A673 (cell line): ENCODE measurements around the gene SLC44A3. TPM values are rescaled to one million over a fixed set of nuclear protein-coding genes. Genes with fewer than 3 reads are reported as not detected.

Source experiments
- BruUV-seq: library from RNA; stranded (reverse); fragments of 400-500 nt; replicated peaks from 2 replicates; lab custom pipeline; 2021; lab: Mats Ljungman, UMichigan
- CTCF ChIA-PET: fragments of 300-600 bp; sonication (Branson Sonifier 250); formaldehyde crosslinking; loops from one replicate; lab custom pipeline; 2022; ENCODE audit warnings: antibody characterized with exemption; lab: Charles Lee
- POLR2A ChIA-PET: fragments of 300-600 bp; sonication (Branson Sonifier 250); formaldehyde crosslinking; loops from one replicate; lab custom pipeline; 2022; ENCODE audit warnings: antibody characterized with exemption; ENCODE audit not compliant: low non-redundant PET; lab: Charles Lee
- DNase-seq: peaks from one replicate; pipeline ENCODE4 v3.0.0-alpha.2; 2015; ENCODE audit warnings: low spot score
- H3K27ac ChIP-seq: fragments of 200-600 bp; sonication (generic); 2 replicates; pipeline ENCODE4 v1.5.1; 2016; ENCODE audit warnings: mixed run types, low read depth, mild to moderate bottlenecking, mixed read lengths, antibody characterized with exemption, low read length; ENCODE audit not compliant: poor library complexity, severe bottlenecking
- H3K27me3 ChIP-seq: fragments of 200-600 bp; sonication (generic); replicated peaks from 2 replicates; pipeline ENCODE4 v1.6.1; 2017; ENCODE audit warnings: mixed run types, low read depth, mild to moderate bottlenecking, mixed read lengths, antibody characterized with exemption, low read length; ENCODE audit not compliant: insufficient read depth, poor library complexity
- H3K36me3 ChIP-seq: fragments of 200-600 bp; sonication (generic); 2 replicates; pipeline ENCODE4 v1.6.1; 2016; ENCODE audit warnings: mixed run types, mild to moderate bottlenecking, mixed read lengths, antibody characterized with exemption, low read length; ENCODE audit not compliant: insufficient read depth, poor library complexity, severe bottlenecking
- H3K4me1 ChIP-seq: fragments of 200-600 bp; sonication (generic); 2 replicates; pipeline ENCODE4 v1.6.1; 2017; ENCODE audit warnings: mixed run types, mild to moderate bottlenecking, mixed read lengths, antibody characterized with exemption, low read length; ENCODE audit not compliant: insufficient read depth, poor library complexity, severe bottlenecking
- H3K4me3 ChIP-seq: fragments of 200-600 bp; sonication (generic); 2 replicates; pipeline ENCODE4 v1.5.1; 2016; ENCODE audit warnings: low read depth, mixed run types, mild to moderate bottlenecking, mixed read lengths, low read length; ENCODE audit not compliant: poor library complexity, severe bottlenecking
- H3K9me3 ChIP-seq: fragments of 200-600 bp; sonication (generic); 2 replicates; pipeline ENCODE4 v1.6.1; 2016; ENCODE audit warnings: mixed run types, low read depth, mild to moderate bottlenecking, mixed read lengths, antibody characterized with exemption, low read length; ENCODE audit not compliant: poor library complexity, severe bottlenecking
- EZH2 ChIP-seq: fragments of 200-600 bp; sonication (generic); IDR thresholded peaks from 2 replicates; pipeline ENCODE4 v1.6.1; 2017; ENCODE audit warnings: borderline replicate concordance, low read depth, mild to moderate bottlenecking, mixed read lengths, antibody characterized with exemption, low read length; ENCODE audit not compliant: poor library complexity, severe bottlenecking
- intact Hi-C: fragments of 100-400 bp; cut with micrococcal nuclease; formaldehyde crosslinking; loops from one replicate; pipeline ENCODE4 v1.10.0; 2022; ENCODE audit not compliant: unreplicated experiment
- total RNA-seq: library from RNA; stranded (reverse); gene quantifications from 2 replicates; pipeline ENCODE4 v1.2.3, GENCODE V29; 2021
- TF ChIP-seq, protein P1 (sequence below): fragments of 300-800, 200-600 bp; sonication (generic); conservative IDR thresholded peaks from 2 replicates; pipeline ENCODE4 v1.5.1; 2017; ENCODE audit warnings: low read depth, mild to moderate bottlenecking, antibody characterized with exemption, low read length, moderate library complexity, mixed read lengths

The SLC44A3 gene
- total RNA-seq, 1 experiment from 2014 or later = not detected

GRCh38 chr1:94796266-94796665 lies 23.9 kb upstream of the SLC44A3 start:
- ChIA-PET CTCF (no interaction called here), POLR2A (no interaction called here)
- TF ChIP-seq, protein P1, sequence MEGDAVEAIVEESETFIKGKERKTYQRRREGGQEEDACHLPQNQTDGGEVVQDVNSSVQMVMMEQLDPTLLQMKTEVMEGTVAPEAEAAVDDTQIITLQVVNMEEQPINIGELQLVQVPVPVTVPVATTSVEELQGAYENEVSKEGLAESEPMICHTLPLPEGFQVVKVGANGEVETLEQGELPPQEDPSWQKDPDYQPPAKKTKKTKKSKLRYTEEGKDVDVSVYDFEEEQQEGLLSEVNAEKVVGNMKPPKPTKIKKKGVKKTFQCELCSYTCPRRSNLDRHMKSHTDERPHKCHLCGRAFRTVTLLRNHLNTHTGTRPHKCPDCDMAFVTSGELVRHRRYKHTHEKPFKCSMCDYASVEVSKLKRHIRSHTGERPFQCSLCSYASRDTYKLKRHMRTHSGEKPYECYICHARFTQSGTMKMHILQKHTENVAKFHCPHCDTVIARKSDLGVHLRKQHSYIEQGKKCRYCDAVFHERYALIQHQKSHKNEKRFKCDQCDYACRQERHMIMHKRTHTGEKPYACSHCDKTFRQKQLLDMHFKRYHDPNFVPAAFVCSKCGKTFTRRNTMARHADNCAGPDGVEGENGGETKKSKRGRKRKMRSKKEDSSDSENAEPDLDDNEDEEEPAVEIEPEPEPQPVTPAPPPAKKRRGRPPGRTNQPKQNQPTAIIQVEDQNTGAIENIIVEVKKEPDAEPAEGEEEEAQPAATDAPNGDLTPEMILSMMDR = no peak
- no peak for TF ChIP-seq EZH2
- intact Hi-C loops = no loop called here
- Histone ChIP-seq H3K36me3 (no peaks in the 10 kb centered on the region), H3K9me3 (no peaks in the 10 kb centered on the region), H3K4me1 (peaks cover 9% of the 10 kb centered on the region), H3K27ac (no peak overlapping the region), H3K27me3 (no peaks in the 10 kb centered on the region), H3K4me3 (no peak overlapping the region)
- DNase-seq = no peak
- no TSS peak for BruUV-seq

DNA sequence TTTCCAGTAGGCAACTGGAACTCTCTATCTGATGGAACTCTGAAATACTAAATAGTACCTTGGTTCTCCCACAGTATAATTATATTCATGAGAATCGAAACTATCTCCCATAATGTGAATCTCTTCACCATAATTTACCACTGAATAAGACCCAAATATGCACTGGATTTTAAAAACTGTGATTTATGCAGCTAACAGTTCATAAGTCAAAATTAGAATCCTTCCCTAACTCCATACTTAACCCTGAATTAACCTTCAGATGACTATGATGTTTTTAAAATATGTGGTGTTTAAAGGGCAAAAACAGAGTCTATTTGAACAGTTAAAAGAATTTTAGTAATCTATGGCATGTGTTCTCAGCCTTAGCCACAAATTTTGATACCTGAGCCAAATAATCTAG lies 22.9 kb upstream of the SLC44A3 start:
- ChIA-PET CTCF (no interaction called here), POLR2A (no interaction called here)
- Histone ChIP-seq H3K4me3 (no peak overlapping the region), H3K27me3 (no peaks in the 10 kb centered on the region), H3K9me3 (no peaks in the 10 kb centered on the region), H3K4me1 (peaks cover 12% of the 10 kb centered on the region), H3K27ac (no peak overlapping the region), H3K36me3 (no peaks in the 10 kb centered on the region)
- no peak for DNase-seq
- TF ChIP-seq, protein P1 = no peak
- TF ChIP-seq EZH2 = no peak
- intact Hi-C loops = no loop called here
- BruUV-seq = no TSS peak

GRCh38 chr1:94798054-94798453 lies 22.1 kb upstream of the SLC44A3 start:
- CTCF ChIA-PET = no interaction called here
- H3K9me3 ChIP-seq = no peaks in the 10 kb centered on the region
- H3K4me1 ChIP-seq = peaks cover 8% of the 10 kb centered on the region
- POLR2A ChIA-PET = no interaction called here
- no peak overlapping the region for H3K4me3 ChIP-seq
- no TSS peak for BruUV-seq
- H3K36me3 ChIP-seq = no peaks in the 10 kb centered on the region
- H3K27ac ChIP-seq = no peak overlapping the region
- intact Hi-C loops = no loop called here
- TF ChIP-seq EZH2 = no peak
- TF ChIP-seq, protein P1 = no peak
- DNase-seq = no peak
- no peaks in the 10 kb centered on the region for H3K27me3 ChIP-seq
